ENCODE results near the gene JARID2.
A peak's percentile ranks its signal among the peaks of the same experiment; 100 is the strongest.

Gene JARID2

DNA sequence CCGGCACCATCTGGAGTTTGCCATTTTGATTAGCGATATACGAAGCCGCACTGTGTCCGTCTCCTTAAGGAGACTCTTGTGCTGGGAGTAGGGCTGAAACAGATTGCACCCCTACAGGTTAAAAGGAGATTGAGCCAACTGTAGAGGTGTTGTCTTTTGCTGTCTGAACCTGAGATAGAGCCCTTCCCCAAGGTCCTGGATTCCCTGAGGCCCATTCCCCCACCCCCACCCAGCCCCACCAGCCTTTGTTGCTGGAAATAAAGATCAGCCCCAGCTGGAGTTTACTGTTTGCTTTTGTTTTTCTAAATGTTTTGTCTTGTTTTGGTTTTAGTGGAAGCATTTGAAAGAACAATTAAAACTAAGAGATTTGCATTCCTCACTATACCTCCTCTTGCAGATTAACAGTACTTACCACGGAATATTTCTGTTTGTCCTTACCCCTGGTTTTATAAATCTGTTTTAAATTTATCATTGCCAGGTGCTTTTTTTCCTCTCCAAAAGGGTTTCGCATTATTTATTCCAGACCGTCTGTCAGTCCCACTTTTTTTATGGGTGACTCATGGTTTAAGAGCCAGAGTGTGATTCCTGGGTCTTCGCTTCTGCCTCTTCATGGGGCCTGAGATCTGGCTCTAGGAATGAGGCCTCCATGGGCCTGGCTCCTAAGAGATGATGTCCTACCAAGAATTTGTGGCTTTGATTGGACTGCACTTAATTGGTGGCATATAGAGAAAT lies 247.7 kb downstream of the JARID2 start:
- no peak for DNase-seq (ENCODE audit: low spot score)

DNA sequence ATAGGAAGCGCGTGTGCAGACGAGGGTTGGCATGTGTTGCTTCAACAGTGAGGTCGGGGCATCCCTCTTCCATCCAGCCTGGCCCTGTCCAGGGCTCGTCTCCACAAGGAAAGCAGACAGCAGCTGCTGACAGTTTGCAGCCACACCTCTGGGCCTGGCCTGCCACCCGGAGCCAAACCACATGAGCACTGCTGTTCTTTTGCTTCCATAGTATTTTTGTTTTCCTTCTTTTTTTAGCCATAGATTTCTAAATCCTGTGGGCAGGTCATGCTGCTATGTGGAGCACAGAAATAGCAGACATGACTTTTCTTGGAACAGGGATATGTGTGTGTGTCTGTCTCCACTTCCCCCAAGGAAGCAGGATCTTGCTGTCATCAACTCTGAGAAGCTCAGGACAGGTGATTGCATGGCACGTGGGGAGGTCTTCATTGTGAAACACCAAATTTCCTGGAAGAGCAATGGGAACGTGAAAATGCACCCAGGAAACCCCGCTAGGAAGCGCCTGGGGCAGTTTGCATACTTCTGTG lies 249.6 kb downstream of the JARID2 start:
- no peak for DNase-seq (ENCODE audit: low spot score)

DNA sequence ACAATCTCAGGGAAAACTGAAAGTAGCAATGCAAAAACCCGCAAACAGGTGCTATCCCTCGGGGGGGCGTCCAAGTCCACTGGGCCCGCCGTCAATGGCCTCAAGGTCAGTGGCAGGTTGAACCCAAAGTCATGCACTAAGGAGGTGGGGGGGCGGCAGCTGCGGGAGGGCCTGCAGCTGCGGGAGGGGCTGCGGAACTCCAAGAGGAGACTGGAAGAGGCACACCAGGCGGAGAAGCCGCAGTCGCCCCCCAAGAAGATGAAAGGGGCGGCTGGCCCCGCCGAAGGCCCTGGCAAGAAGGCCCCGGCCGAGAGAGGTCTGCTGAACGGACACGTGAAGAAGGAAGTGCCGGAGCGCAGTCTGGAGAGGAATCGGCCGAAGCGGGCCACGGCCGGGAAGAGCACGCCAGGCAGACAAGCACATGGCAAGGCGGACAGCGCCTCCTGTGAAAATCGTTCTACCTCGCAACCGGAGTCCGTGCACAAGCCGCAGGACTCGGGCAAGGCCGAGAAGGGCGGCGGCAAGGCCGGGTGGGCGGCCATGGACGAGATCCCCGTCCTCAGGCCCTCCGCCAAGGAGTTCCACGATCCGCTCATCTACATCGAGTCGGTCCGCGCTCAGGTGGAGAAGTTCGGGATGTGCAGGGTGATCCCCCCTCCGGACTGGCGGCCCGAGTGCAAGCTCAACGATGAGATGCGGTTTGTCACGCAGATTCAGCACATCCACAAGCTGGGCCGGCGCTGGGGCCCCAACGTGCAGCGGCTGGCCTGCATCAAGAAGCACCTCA lies 250.7 kb downstream of the JARID2 start:
- DNase-seq (ENCODE audit: low spot score), result no peak

DNA sequence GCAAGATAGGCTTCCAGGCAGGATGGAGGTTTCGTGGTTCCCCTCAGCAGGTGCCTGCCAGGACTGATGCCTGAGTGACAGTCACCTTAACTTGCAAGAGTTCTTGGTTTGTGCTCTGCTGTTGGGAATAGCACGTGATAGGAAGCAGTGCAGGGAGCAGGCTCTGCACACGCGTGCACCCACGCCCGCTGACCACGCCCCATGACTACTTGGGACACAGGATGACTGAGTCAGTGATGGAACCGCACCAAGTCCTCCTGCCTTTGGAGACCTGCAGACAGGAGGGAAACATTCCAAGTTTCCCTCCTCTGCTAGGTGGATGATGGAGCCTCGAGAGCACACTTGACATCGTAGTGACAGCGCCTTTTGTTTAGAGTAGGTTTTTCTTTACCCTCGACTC lies 252.8 kb downstream of the JARID2 start:
- DNase-seq (ENCODE audit: low spot score), result no peak

DNA sequence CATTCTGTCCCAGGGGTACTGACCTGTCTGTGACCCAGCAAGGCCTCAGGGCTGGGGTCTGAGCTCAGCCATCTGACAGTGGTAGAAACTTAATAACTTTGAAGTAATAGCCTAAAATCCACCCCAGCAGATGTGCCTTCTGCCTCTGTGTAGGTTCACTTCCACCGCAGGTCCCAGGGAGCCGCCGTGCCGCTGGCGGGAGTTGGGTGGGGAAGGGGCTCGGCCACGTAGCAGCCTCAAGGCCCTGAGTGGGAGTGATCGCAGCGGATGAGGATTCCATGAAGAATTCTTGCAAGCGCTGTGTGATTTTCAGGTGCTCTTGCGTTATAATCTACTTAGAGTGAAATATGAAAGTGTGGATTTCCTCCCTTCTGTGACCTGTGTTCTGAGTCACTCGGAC lies 253.3 kb downstream of the JARID2 start:
- DNase-seq (ENCODE audit: low spot score), result no peak

DNA sequence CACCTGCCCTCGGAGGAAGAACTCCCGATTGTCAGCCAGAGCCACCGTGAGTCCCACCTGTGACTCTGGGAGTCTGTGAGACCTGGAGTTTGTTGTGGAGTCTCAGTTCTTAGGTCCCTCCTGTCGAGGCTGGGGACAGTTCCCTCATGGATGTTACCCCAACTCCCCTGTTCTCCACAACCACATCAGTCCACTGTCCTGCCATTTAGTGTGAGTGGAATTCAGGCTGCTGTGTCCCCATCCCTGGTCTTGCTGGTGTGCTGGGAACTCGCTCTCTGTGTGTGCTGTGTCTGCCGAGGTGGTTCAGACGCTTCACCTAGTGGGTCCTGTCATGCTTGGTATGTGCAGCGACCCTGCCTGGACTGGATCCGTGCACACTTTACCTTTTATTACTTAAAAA lies 253.7 kb downstream of the JARID2 start:
- no peak for DNase-seq (ENCODE audit: low spot score)

DNA sequence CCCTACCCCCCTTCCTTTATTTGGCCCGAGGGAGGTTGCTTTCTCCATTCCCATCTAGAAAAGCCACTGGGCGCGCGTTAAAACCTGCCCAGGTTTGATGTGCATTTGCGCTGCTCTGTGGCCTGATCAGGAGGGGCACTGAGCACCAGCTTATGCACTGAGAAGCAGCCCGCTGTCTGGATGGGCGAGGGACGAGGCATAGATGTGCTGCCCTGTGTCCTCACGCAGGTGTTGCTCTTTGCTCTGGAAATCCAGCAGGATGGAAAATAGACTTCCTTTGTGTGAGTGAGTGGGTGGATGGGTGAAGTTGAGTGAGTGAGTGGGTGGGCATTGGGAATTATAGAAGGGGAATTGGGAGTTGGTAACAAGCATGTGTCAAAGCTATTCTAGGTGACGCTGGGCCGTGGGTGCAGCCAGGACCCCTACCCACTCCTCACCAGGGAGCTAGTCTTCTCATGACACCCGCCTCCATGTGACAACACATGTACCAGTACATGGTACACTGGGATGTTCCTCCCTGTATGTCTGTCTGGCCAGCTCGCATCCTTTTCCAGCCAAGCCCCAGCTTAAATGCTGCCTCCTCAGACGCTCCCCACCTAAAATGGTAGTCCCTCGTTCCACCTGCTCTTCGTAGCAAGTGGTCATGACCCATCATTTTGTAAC lies 254.3 kb downstream of the JARID2 start:
- no peak for DNase-seq (ENCODE audit: low spot score)

DNA sequence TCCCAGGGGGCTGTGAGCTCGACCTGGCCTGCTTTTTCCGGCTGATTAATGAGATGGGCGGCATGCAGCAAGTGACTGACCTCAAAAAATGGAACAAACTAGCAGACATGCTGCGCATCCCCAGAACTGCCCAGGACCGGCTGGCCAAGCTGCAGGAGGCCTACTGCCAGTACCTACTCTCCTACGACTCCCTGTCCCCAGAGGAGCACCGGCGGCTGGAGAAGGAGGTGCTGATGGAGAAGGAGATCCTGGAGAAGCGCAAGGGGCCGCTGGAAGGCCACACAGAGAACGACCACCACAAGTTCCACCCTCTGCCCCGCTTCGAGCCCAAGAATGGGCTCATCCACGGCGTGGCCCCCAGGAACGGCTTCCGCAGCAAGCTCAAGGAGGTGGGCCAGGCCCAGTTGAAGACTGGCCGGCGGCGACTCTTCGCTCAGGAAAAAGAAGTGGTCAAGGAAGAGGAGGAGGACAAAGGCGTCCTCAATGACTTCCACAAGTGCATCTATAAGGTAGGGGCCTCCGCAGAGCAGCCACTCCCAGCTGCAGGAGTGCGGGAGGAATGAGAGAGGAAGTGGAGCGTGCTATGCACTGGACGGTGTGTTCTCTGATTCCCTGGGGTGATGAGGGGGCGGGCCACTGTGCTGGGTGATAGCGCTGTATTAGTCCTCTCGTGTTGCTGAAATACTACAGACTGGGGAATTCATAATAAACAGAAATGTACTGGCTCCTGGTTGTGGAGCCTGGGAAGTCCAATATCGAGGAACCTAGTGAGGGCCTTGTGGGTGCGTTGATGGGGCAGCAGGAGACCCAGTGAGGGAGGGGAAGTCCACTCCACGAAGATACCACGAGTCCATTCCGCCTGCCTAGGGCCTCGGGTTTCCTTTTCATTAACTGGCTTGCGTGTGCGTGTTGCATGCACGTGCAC lies 255.3 kb downstream of the JARID2 start:
- DNase-seq (ENCODE audit: low spot score), result no peak

DNA sequence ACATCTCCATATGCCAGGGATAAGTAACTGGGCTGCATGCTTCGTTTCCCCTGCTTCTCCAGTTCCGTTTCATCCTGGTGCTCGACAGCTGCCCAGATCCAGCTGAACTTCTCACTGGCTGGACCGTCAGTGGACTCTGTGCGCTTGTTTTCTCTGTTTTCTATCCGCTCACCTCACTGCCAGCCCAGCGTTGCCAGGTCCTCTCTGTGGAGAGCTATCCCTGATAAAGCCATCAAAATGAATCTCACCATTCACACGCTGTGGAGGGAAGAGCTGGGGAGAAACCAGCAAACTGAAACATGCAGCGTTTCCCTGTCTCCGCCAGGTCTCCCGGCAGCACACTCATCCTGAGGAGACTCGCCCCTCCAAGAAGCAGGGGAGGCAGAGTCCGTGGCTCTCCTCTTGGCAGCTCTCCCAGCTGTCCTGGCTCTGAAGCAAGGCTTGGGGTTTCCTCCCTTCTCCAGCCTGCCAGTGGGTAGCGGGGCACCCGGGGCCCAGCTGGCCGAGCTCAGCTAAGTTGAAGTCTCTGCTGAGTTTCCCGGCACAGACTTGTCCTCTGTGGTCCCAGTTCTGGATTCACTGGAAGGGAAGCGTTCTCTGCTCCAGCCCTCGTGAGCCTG lies 256.1 kb downstream of the JARID2 start:
- DNase-seq (ENCODE audit: low spot score), result peak; percentile 70

DNA sequence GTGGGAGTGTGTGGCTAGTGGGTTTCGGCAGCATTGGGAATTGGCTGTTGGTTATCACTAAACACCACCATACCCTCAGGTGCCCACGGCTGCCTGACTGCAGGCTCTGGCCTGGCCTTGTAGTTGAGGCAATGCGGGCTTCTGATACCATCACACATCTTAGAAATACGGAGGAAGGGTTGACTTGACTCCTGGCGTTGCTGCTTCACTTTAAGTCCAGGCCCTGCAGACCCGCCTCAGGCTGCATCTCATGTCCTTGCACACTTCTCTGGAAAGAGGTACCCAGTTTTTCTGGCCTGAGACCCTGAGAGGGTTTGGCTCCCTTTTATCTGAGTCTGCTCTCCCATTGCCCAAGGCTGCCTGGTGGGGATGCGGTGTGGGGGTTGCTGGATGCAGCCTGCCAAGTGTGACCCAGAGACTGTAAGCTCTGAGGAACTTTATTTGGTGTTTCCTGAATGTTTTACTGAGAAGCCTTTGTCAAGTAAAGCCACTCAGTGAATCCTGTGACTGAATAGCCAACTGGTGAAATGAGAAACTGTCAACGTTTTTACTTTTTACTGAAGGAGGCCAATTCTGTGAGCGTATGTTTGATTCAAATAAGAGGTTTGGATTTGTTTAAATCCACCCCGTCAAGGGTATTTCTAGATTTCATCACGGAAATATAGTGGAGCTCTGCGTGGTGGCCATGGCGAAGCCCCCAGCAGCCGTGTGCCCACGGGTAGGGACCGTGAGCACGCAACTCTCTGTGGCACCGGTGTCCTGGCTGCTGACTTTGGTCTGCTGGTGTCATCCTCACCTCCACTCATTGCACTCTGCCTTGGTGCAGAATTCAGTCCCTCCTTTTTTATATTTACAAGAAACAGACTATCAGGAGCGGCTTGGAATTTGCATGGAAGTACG lies 256.8 kb downstream of the JARID2 start:
- no peak for DNase-seq (ENCODE audit: low spot score)

DNA sequence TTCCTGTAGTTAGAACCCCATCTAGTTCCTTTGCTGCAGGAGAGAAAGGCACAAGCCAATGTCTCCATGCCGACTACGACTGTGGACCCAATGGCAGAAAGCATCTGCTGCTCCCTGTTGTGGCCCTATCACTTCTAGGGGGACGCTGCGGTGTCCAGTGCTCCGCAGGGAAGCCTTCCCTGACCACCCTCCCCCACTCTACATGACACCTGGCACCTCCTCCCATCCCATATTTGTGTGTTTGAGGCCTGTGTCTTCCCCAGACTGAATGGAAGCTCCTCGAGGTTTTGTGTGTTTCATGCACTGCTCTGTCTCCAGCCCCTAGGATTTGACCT lies 257.4 kb downstream of the JARID2 start:
- no peak for DNase-seq (ENCODE audit: low spot score)

DNA sequence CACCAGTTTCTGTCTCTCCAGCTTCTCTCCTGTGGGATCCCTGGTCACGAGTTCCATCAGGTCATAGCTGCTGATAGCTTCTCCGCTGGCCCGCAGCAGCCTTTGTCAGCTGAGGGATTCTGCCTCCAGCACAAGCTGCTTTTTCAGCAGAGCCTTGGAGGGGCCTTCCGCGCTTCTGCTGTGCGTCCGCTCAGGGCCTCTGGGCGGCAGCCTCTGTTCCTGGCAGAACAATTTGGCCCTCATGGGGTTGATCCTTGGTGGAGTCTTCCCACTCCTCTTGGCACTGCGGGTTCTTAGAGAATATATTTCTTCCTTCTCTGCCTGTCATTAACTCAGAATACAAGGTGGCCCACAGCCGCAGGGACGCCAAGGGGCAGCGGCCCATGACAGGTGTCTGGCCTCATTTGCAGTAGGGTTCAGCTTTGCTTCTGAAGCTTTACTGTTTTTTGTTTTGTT lies 258.2 kb downstream of the JARID2 start:
- DNase-seq (ENCODE audit: low spot score), result no peak

DNA sequence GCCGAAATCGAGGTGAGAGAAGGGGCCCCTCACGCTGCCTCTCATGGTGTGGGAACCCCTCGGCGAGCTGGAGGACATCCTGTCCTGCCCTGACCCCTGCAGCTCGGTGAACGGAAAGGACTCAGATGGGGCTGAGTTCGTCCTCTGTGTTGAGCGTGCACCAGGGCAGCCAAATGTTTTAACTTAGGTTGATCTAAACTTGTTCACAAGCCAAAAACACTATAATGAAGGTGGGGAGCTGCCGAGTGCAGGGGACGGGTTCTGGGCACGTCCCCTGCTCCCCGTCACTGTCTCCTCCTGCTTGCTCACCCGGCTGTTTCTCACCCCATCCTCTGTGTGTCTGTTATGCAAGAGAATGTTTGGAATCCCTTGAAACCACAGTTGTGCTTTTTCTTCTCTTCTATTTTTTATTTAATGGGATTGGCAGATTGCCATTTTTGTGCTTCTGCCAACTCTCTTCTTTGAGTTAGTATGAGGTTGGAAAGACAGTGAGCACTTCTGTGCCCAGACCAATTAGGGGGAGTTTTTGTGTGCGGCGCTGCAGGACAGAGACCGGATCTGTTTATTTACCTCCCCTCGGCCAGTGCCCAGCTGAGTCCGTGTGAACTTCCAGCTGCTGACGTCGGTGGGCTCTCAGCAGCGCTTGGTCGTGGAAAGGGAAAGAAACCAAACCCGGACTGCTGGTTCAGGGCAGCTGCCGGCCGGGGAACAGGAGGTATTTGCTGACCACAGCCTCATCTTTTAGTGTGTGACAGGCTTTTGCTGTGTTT lies 258.9 kb downstream of the JARID2 start:
- DNase-seq (ENCODE audit: low spot score), result peak; percentile 89

DNA sequence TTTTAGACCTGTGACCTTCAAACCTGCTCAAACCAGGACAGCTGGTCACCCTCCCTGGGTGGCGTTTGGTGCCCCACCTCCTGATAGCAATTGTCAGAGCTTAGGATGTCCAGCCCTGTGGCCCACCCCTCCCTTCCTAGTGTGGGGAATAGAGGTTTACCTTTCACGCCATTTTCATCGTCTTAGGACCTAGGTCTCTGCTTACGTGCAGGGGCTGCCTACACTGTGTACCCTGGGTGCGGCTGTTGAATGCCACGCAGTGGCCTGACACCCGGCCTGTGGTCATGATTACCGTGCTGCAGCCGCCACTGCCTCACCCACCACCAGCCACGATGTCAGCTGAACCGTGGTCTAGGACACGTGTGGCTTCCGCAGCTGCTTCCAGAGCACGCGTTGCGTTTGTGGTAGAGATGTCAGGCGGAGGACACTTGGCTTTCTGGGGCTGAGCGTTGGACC lies 259.6 kb downstream of the JARID2 start:
- DNase-seq (ENCODE audit: low spot score), result no peak

DNA sequence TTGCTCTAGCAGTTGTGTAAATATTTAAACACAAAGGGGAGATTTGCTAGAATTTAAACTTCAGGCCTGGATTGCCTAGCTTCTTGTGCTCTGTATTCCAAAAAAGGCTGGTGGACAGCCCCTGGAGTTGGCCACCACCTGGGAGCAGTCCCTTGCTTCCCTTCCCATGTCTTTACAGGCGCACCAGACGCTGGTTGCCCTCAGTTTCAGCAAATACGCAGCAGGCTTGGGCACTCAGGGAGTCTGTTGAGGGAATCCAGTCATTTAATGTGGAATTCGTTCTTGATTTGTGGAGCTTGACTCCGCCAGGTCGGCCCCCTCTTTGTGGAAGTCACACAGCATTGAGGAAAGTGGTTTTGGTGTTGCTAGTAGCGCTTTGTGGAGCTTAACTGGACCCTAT lies 260.2 kb downstream of the JARID2 start:
- DNase-seq (ENCODE audit: low spot score), result no peak

DNA sequence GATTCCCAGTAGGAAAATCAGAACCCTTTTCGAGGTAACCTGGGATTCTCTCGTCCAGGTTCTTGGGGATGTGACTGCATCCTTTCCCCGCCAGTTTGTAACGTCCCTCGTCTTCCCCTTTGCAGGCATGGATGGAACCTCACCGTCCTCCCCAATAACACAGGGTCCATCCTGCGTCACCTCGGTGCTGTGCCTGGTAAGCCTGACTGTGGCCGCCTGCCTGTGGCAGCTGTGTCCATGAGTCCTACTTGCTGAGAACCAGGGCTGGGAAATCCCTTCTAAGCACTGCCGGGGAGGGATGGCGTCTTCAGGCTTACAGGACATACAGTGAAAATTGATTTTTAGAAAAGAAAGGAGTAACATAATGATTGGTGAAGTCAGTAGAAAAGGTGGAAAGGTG lies 261.4 kb downstream of the JARID2 start:
- DNase-seq (ENCODE audit: low spot score), result no peak

DNA sequence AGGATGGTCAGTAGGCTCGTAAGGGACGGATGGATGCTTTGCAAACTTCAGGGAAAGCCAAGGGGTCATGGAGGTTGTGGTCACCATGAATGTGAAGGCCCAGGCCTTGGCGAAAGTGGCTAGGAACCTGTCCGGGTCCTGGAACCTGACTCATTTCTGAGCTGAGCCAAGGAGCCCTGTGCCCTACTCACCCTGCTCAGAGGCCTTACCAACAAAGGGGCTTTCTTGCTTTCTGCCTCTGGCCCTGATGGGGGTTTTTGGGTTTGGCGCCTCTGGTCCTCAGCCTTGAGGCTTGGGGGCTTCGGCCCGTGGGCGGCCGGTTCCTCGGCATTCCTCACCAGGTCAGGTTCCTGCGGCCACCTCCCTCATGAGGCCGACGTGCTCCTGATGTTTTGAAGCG lies 261.9 kb downstream of the JARID2 start:
- DNase-seq (ENCODE audit: low spot score), result no peak

DNA sequence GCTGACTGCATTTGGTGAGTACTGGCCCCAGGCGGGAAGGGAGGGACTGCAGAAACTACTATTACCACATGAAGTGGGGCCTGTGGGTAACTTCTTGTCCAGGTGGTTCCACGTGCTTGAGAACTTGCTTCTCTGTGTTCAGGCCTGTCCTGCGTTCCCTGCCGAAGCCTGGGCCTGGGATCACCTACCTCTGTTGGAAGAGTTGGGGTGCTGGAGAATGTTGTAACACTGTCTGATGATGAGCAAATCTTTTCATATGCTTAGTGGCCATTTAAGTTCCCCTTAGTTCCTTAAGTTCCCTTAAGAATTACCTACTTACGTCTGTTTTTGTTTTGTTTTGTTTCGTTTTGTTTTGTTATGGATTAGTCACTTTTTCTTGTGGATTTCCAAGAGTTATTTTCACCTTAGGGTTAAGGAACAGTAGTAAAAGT lies 262.6 kb downstream of the JARID2 start:
- no peak for DNase-seq (ENCODE audit: low spot score)

DNA sequence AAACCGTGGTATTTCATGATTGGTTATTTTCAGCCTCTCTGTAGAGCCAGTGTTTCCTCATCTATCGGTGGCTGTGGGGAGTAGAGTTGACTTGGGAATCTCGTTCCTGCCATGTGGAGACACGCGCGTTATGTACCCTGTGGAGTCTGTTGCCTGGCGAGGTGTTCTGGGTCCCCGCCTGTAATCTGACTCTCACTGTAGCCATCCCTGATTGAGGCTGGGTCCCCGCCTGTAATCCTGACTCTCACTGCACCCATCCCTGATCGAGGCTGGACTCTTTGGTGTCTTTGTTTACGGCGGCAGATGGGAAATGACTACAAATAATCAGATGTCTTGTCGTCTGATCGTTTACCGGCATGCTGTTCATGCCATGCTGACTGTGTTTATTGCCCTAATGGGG lies 263.1 kb downstream of the JARID2 start:
- DNase-seq (ENCODE audit: low spot score), result no peak

Data from putamen (tissue), 1 donor.